NK-92 (cell line): Measurements from ENCODE around the gene THOC2.
"Not testable (repeated sequence)": the region's sequence is repeated elsewhere in the genome, so short reads cannot be mapped to it uniquely, and the experiment has no call there.

Source experiments
- DNase-seq: peaks from one replicate; lab custom pipeline; 2025; ENCODE audit not compliant: unreplicated experiment; lab: John Stamatoyannopoulos, UW

The THOC2 gene

GRCh38 chrX:123738378-123738940 is 5.6 kb upstream of the THOC2 start:
- DNase-seq, result no peak

- DNase-seq, result no peak
Observed at GRCh38 chrX:123736333-123736921, 3.6 kb upstream of the THOC2 start.

GRCh38 chrX:123735137-123735536 is 2.3 kb upstream of the THOC2 start:
- not testable (repeated sequence) for DNase-seq

- DNase-seq, result not testable (repeated sequence)
Observed at GRCh38 chrX:123734079-123734478, 1.2 kb upstream of the THOC2 start.

- DNase-seq, result no peak
Observed at GRCh38 chrX:123731987-123732669, 724 bp downstream of the THOC2 start.

- no peak for DNase-seq
Observed at GRCh38 chrX:123731258-123731986, 1.4 kb downstream of the THOC2 start.

- DNase-seq, result no peak
Observed at GRCh38 chrX:123728554-123728953, 4.3 kb downstream of the THOC2 start.

GRCh38 chrX:123728016-123728415 is 4.8 kb downstream of the THOC2 start:
- DNase-seq, result no peak

GRCh38 chrX:123722193-123722592 is 10.7 kb downstream of the THOC2 start:
- DNase-seq, result not testable (repeated sequence)

GRCh38 chrX:123720486-123720885 is 12.4 kb downstream of the THOC2 start:
- DNase-seq, result no peak

- DNase-seq, result no peak
Observed at GRCh38 chrX:123713841-123714240, 19.0 kb downstream of the THOC2 start.

- DNase-seq, result no peak
Observed at GRCh38 chrX:123713434-123713833, 19.4 kb downstream of the THOC2 start.

- not testable (repeated sequence) for DNase-seq
Observed at GRCh38 chrX:123711201-123711600, 21.7 kb downstream of the THOC2 start.

- DNase-seq, result no peak
Observed at GRCh38 chrX:123704781-123705180, 28.1 kb downstream of the THOC2 start.

GRCh38 chrX:123698979-123699520 is 33.8 kb downstream of the THOC2 start:
- DNase-seq, result no peak

- no peak for DNase-seq
Observed at GRCh38 chrX:123696334-123696733, 36.5 kb downstream of the THOC2 start.

GRCh38 chrX:123695242-123695641 is 37.6 kb downstream of the THOC2 start:
- DNase-seq, result no peak

GRCh38 chrX:123691776-123692175 is 41.1 kb downstream of the THOC2 start:
- no peak for DNase-seq

GRCh38 chrX:123688524-123688923 is 44.3 kb downstream of the THOC2 start:
- no peak for DNase-seq

- no peak for DNase-seq
Observed at GRCh38 chrX:123685232-123685631, 47.6 kb downstream of the THOC2 start.

- no peak for DNase-seq
Observed at GRCh38 chrX:123682186-123682585, 50.7 kb downstream of the THOC2 start.
